Effector memory CD4-positive, alpha-beta T cell (primary cell): ENCODE measurements around the gene CACNA2D3.
"Not testable (repeated sequence)": the region's sequence is repeated elsewhere in the genome, so short reads cannot be mapped to it uniquely, and the experiment has no call there.

ENCODE experiments used
- DNase-seq, 3 donors: peaks; one replicate each; pipeline ENCODE4 v3.0.0-alpha.2; 2020
- H3K27ac ChIP-seq: 2 replicates; pipeline ENCODE4 v1.7.0; 2013; ENCODE audit warnings: mild to moderate bottlenecking, low read length, moderate library complexity; ENCODE audit not compliant: insufficient read depth, poor library complexity, severe bottlenecking
- H3K27me3 ChIP-seq: replicated peaks from 2 replicates; pipeline ENCODE4 v1.7.0; 2013; ENCODE audit warnings: mild to moderate bottlenecking, low read length; ENCODE audit not compliant: insufficient read depth, control insufficient read depth, poor library complexity, severe bottlenecking
- H3K36me3 ChIP-seq: 2 replicates; pipeline ENCODE4 v1.7.0; 2013; ENCODE audit warnings: mild to moderate bottlenecking, low read length, moderate library complexity; ENCODE audit not compliant: control insufficient read depth, insufficient read depth
- H3K4me1 ChIP-seq: 2 replicates; pipeline ENCODE4 v1.7.0; 2013; ENCODE audit warnings: low read length, mild to moderate bottlenecking; ENCODE audit not compliant: control insufficient read depth, insufficient read depth, poor library complexity, severe bottlenecking
- H3K4me3 ChIP-seq: 2 replicates; pipeline ENCODE4 v1.7.0; 2013; ENCODE audit warnings: low read length, low read depth, mild to moderate bottlenecking; ENCODE audit not compliant: insufficient read depth, poor library complexity, severe bottlenecking
- H3K9me3 ChIP-seq: 2 replicates; pipeline ENCODE4 v1.7.0; 2013; ENCODE audit warnings: mild to moderate bottlenecking, low read length, moderate library complexity; ENCODE audit not compliant: control insufficient read depth

The CACNA2D3 gene

GRCh38 chr3:54632326-54632665 lies 509.9 kb downstream of the CACNA2D3 start:
- H3K27me3 ChIP-seq, result no peaks in the 10 kb centered on the region

GRCh38 chr3:54632834-54633233 lies 510.5 kb downstream of the CACNA2D3 start:
- H3K27me3 ChIP-seq, result no peaks in the 10 kb centered on the region
- H3K36me3 ChIP-seq, result no peaks in the 10 kb centered on the region
- H3K4me1 ChIP-seq, result no peaks in the 10 kb centered on the region
- H3K4me3 ChIP-seq, result no peak overlapping the region
- H3K27ac ChIP-seq, result no peak overlapping the region
- no peak for DNase-seq
- H3K9me3 ChIP-seq, result no peaks in the 10 kb centered on the region

More at GRCh38 chr3:54632326-54632665, 509.9 kb downstream of the CACNA2D3 start:
- Histone ChIP-seq H3K36me3 (no peaks in the 10 kb centered on the region), H3K4me3 (no peak overlapping the region), H3K27ac (no peak overlapping the region), H3K4me1 (no peaks in the 10 kb centered on the region), H3K9me3 (no peaks in the 10 kb centered on the region)
- no peak for DNase-seq

DNA sequence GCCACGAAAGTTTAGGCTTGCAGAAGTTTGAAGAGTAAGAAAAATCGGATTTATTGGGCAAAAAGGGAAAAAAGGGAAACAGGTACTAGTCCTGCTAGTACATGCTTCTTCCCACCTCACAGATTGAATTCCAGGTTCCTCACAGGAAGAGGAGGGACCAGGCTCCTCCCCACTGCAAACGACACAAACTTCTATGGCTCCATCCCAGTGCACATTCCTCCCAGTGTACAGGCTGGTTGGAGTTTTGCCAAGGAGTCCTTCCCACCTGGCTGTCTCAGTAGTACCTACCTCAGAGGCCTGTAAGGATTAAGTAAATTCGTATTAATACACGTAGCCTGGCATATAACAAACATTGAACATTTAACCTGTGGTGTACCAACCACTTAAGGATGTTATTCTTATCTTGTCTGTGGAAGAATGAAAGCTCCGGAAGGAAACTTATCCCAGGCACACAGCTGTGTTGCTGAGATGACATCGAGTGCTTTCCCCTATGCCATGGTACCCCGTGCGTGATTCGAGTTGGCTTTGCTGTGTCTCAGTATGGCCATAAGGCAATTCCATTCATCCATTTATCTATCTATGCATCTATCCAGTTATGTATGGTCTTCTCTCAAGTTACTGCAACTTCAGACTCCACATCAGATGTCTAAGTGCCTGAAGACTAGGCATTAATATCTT lies 511.2 kb downstream of the CACNA2D3 start:
- H3K36me3 ChIP-seq, result no peaks in the 10 kb centered on the region
- no peak overlapping the region for H3K27ac ChIP-seq
- H3K27me3 ChIP-seq, result no peaks in the 10 kb centered on the region
- no peaks in the 10 kb centered on the region for H3K4me1 ChIP-seq
- H3K9me3 ChIP-seq, result no peaks in the 10 kb centered on the region
- DNase-seq, result no peak
- H3K4me3 ChIP-seq, result no peak overlapping the region

DNA sequence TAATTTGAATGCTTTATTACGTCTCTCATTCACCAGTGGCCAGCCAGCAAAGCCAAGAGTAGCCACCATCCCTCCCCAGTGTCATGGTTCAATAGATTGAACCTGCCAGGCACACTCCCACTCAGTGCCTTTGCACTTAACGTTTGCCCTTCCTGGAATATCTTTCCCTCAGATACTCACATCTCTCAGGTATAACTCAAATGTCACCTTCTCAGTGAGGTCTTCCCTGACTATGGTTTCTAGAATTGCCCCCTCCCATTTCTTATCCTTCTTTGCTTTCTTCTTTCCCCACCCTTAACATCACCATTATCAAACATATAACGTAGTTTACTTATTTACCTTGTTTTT lies 511.7 kb downstream of the CACNA2D3 start:
- no peak for DNase-seq
- Histone ChIP-seq H3K9me3 (no peaks in the 10 kb centered on the region), H3K27ac (no peak overlapping the region), H3K36me3 (no peaks in the 10 kb centered on the region), H3K27me3 (no peaks in the 10 kb centered on the region), H3K4me1 (no peaks in the 10 kb centered on the region), H3K4me3 (no peak overlapping the region)

DNA sequence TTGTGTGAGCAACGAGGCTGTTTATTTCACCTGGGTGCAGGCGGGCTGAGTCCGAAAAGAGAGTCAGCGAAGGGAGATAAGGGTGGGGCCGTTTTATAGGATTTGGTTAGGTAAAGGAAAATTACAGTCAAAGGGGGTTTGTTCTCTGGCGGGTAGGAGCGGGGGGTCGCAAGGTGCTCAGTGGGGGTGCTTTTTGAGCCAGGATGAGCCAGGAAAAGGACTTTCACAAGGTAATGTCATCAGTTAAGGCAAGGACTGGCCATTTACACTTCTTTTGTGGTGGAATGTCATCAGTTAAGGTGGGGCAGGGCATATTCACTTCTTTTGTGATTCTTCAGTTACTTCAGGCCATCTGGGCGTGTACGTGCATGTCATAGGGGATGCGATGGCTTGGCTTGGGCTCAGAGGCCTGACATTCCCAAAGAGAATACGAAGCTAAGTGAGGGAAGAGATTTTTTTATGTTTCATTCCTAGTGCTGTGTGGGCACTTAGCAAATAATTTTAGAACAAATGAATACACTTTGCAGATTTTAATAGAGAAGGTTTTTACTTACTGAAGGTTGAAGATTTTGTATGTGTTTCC lies 517.5 kb downstream of the CACNA2D3 start:
- not testable (repeated sequence) for H3K9me3 ChIP-seq, H3K27me3 ChIP-seq, DNase-seq, H3K4me1 ChIP-seq, H3K4me3 ChIP-seq, H3K27ac ChIP-seq, H3K36me3 ChIP-seq

DNA sequence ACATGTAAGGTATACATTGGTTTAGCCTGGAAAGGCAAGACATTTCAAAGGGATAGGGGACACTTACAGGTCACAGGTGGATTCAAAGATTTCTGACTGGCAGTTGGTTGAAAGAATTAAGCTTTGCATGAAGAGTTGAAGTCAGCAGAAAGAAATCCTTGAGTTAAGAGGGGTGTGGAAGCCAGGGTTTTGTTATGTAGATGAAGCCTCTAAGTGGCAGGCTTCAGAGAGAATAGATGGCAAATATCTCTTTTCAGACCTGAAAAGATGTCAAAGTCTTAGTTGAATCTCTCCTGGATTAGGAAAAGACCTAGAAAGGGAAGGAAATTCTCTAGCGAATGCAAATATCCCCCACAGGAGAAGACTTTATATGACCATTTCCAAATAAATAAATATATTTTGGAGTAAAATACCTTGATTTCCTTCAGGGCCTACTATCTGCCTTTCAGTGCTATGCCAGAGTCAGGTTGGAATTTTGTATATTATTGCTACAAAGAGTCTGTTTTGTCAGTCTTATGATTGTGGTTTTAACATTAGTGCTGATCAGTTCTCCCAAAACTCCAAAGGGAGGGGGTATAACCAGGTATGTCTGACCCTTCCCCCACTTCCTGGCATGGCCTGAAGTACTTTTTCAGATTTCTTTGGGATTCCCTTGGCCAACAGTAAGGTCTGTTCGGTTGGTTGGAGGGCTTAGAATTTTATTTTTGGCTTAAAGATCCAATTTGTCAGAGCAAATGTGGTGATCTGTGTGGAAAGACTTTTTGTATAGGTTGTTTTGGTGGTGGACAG lies 519.1 kb downstream of the CACNA2D3 start:
- H3K9me3 ChIP-seq, result no peaks in the 10 kb centered on the region
- no peaks in the 10 kb centered on the region for H3K4me1 ChIP-seq
- H3K27me3 ChIP-seq, result no peaks in the 10 kb centered on the region

GRCh38 chr3:54642147-54642546 lies 519.8 kb downstream of the CACNA2D3 start:
- no peaks in the 10 kb centered on the region for H3K36me3 ChIP-seq
- DNase-seq, result no peak
- no peaks in the 10 kb centered on the region for H3K9me3 ChIP-seq
- no peaks in the 10 kb centered on the region for H3K27me3 ChIP-seq
- H3K27ac ChIP-seq, result no peak overlapping the region
- no peaks in the 10 kb centered on the region for H3K4me1 ChIP-seq
- no peak overlapping the region for H3K4me3 ChIP-seq

More for the DNA sequence above, 519.1 kb downstream of the CACNA2D3 start:
- no peak overlapping the region for H3K4me3 ChIP-seq
- DNase-seq, result no peak
- no peak overlapping the region for H3K27ac ChIP-seq
- no peaks in the 10 kb centered on the region for H3K36me3 ChIP-seq

GRCh38 chr3:54647721-54648120 lies 525.4 kb downstream of the CACNA2D3 start:
- H3K4me1 ChIP-seq, result no peaks in the 10 kb centered on the region
- no peaks in the 10 kb centered on the region for H3K36me3 ChIP-seq
- H3K9me3 ChIP-seq, result no peaks in the 10 kb centered on the region
- no peak overlapping the region for H3K27ac ChIP-seq
- no peak for DNase-seq
- H3K4me3 ChIP-seq, result no peak overlapping the region
- H3K27me3 ChIP-seq, result no peaks in the 10 kb centered on the region

DNA sequence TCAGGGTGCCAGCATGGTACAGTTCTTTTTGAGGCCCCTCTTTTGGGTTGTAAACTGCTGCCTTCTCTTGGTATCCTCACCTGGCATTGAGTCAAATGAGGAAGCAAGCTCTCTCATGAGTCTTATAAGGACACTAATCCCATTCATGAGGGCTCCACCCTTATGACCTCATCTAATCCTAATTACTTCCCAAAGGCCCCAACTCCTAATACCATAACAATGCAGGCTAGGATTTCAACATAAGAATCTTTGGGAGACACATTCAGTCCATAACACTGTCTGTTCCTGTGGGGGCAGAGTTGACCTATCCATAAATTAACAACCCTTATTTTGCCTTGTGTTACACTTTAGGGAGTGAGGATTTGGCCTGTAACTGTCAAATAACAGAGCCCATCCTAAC lies 527.2 kb downstream of the CACNA2D3 start:
- no peak overlapping the region for H3K27ac ChIP-seq
- H3K4me3 ChIP-seq, result no peak overlapping the region
- H3K36me3 ChIP-seq, result no peaks in the 10 kb centered on the region
- no peaks in the 10 kb centered on the region for H3K27me3 ChIP-seq
- H3K4me1 ChIP-seq, result no peaks in the 10 kb centered on the region
- DNase-seq, result no peak
- H3K9me3 ChIP-seq, result no peaks in the 10 kb centered on the region

- Histone ChIP-seq H3K9me3 (no peaks in the 10 kb centered on the region), H3K27me3 (no peaks in the 10 kb centered on the region), H3K4me1 (no peaks in the 10 kb centered on the region), H3K27ac (no peak overlapping the region), H3K4me3 (no peak overlapping the region), H3K36me3 (no peaks in the 10 kb centered on the region)
- DNase-seq, result no peak
Measured at GRCh38 chr3:54653456-54654195, 531.3 kb downstream of the CACNA2D3 start.
